GM12801 (cell line): Measurements from ENCODE around the gene AMER3.

ENCODE experiments used
- TF ChIP-seq, protein P1 (sequence below): IDR thresholded peaks from one replicate; pipeline ENCODE4 v1.5.1; 2011; ENCODE audit warnings: control low read depth; ENCODE audit not compliant: insufficient read length; ENCODE audit errors: extremely low read depth

AMER3 gene, protein sequence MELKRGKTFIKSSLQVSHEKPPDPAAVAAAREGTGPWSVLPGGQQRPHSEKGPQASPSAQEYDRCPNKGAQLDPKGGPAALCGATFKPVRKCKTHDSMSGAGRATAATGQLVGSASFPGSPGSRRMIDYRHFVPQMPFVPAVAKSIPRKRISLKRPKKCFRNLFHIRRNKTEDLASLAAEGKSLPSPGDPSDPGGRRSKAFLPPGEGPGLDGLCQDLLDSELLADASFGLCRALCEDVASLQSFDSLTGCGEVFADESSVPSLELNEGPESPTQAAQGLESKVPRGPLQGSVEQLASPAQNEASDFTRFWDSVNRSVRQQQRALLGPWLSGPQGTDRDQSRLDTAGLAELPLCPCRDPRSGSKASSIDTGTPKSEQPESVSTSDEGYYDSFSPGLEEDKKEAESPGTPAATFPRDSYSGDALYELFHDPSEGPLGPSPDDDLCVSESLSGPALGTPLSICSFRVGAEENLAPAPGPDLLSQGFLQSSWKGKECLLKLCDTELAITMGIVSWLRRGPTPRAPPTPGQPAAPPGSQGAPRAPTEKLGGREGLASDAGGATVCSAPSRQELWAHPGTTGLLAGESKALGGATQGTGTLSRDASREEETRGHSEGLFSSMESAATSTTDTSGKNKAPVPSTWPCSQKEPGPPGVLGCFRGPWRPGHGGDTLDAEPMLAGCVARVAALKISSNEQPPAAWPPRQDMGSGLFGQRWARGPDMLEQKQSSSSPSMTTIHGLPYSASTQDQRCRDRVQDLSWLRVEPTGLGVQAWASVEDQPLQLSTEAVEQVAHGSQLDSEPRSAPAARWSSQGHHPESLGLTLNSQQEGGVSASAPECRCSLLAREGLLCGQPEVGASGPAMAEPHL

DNA sequence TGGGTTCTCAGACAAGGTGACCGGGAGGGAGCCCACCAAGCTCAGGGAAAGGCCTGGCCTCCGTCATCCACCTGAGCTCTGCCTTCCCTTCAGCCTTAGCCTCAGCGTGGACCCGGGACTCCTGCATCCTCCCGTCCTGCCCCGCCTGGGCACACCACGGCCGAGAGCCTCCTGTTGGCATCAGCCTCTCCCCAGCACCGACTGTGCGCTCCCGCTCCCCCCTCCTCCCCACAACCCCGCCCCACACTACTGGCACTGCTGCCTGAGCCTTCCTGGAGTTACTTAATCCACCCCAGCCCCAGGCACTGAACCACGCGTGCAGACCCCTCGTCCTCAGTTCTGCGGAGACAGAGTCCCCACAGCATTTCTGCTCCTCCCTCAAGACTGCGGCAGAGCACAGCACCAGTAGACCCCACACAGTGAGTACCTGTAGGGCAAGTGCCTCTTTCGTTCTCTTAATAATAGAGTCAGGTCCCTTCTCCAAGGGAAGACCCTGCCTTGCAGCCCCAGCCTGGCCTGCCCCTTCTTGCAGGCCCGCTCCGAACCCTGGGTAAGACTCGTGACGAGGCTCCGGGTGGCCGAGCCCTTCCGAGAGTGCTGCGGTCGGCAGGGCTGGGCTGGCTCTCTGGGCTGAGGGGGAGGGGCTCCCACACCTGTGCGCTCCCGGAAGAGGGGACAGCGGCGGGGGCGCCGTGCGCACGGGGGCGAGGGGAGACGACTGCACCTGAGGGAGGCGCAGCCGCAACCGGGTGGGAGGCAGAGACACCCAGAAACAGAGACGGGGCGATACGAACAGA, at the start of gene AMER3:
AMER3 (plus strand) TSS at position 285 of the 797 bp plus-strand sequence. CDS start 6,533 bp downstream, outside the sequence.
- TF ChIP-seq, protein P1, sequence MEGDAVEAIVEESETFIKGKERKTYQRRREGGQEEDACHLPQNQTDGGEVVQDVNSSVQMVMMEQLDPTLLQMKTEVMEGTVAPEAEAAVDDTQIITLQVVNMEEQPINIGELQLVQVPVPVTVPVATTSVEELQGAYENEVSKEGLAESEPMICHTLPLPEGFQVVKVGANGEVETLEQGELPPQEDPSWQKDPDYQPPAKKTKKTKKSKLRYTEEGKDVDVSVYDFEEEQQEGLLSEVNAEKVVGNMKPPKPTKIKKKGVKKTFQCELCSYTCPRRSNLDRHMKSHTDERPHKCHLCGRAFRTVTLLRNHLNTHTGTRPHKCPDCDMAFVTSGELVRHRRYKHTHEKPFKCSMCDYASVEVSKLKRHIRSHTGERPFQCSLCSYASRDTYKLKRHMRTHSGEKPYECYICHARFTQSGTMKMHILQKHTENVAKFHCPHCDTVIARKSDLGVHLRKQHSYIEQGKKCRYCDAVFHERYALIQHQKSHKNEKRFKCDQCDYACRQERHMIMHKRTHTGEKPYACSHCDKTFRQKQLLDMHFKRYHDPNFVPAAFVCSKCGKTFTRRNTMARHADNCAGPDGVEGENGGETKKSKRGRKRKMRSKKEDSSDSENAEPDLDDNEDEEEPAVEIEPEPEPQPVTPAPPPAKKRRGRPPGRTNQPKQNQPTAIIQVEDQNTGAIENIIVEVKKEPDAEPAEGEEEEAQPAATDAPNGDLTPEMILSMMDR = no peak

DNA sequence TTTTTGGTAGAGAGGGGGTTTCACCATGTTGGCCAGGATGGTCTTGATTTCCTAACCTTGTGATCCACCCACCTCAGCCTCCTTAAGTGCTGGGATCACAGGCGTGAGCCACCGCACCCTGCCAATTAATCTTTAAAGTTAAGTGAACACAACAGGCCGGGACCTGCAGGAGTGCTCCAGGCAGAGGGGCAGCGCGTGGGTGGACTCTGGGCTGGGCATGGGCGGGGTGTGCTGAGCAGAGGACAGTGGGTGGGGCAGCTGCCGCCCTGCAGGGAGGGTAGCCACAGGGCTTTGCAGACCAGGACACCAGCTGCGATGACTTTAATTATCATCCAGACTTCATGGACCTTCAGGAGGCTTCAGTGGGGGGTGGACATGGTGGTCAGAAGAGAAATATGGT, 35.3 kb upstream of the AMER3 start:
- TF ChIP-seq, protein P1 = no peak

DNA sequence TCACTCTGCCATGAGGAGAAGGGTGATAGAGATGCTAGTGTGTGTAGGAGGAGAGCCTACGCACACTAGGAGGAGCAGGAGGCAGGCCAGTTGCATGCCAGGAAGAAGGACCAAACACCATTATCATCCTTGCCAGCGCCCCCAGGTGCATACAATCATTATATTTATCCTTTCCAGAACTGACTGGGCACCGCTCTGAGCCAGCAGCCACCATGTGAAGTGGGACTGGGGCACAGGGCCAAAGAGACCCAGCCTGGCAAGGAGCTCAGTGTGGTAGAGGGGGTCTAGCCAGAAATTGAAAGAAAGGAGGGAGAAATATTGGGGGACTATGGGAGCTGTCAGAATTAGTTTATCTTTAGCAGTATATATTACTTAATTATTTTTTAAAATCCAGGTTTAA, 34.8 kb upstream of the AMER3 start:
- TF ChIP-seq, protein P1 = no peak

DNA sequence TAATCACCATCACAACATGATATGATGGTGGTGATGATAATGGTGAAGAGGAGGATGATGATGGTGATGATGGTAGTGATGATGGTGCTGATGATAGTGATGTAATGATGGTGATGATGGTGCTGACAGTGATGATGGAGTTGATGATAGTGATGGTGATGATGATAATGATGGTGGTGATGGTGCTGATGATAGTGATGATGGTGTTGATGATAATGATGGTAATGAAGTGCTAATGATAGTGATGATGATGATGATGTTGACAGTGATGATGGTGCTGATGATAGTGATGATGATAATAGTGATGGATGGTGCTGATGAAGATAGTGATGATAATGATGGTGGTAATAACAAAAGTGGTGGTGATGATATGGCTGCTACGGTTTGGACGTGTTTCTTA, 30.9 kb upstream of the AMER3 start:
- TF ChIP-seq, protein P1 = no peak

DNA sequence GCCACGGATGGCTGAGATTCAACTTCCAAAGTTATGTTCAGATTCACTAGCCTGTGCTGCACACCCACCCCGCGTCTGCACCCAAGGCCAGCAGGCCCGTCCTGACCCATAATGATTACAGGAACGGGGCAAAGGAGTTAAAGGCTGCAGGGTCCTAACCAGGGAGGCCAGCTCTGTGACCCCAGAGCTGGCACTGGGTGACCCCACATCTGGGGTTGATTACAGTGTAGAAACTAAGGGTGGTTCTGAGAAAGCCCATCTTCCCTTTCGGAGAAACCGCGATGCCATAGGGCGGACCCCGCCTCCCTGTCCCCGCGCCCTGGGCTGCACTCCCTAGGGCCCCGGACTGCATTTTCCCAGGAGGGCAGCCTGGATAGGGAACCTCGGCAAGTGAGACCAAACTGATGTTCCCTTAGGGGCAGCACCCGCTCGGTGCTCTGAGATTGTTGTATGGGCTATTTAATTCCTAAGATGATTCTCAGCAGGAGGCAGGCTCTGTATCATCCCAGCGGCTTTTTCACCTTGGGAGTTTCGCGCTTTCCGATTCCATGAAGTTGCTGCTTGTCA, 28.6 kb upstream of the AMER3 start:
- TF ChIP-seq, protein P1 = no peak

DNA sequence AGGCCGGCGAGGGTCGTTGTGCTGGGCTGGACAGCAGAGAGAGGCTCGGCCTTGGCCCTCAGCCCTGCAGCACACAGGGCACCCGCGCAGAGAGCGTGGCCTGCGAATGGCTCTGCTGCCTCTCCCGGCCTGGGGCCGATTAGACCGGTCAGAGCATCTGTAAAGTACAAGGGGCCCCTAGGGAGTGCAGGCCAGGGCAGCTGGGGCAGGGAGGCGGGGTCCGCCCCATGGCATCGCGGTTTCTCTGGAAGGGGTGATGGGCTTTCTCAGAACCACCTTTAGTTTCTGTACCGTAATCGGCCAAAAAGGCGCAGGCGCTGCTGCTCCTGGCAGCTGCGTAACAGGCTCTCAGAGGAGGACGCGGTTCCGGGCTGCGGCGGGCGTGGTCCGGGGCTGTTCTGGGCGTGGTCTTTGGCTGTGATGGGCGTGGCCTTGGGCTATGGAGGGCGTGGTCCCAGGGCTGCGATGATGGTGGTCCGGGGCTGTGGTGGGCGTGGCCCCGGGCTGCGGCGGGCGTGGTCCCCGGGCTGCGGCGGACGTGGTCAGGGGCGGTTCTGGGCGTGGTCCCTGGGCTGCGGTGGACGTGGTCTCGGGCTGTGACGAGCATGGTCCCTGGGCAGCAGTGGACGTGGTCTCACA, 27.9 kb upstream of the AMER3 start:
- TF ChIP-seq, protein P1 = no peak
